Amniotic epithelial cell (primary cell): ENCODE results near the gene GUF1.
A peak's percentile ranks its signal among the peaks of the same experiment; 100 is the strongest.
"Not testable (repeated sequence)": the region's sequence is repeated elsewhere in the genome, so short reads cannot be mapped to it uniquely, and the experiment has no call there.

Experiments used
- DNase-seq: peaks from one replicate; pipeline ENCODE4 v3.0.0-alpha.2; 2010; ENCODE audit warnings: low read depth

The GUF1 gene

DNA sequence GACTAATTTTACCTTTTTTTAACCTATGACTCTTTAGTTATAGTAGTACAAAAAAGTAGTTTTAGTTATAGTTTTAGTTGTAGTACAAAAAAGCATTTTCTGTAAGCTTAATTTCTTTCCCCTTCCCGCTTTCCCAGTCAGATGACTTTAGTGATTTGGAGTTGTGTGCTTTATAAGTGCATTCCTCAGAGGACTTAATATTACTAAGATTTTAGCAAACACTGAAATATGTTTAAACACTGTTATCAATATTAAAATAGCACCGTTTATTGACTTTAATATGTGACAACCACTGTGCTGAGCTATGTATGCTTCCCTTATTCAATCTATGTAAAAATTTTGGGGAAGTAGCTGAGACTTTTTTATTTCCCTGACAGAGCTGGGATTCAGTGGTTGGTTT is 22.8 kb downstream of the GUF1 start:
- no peak for DNase-seq

DNA sequence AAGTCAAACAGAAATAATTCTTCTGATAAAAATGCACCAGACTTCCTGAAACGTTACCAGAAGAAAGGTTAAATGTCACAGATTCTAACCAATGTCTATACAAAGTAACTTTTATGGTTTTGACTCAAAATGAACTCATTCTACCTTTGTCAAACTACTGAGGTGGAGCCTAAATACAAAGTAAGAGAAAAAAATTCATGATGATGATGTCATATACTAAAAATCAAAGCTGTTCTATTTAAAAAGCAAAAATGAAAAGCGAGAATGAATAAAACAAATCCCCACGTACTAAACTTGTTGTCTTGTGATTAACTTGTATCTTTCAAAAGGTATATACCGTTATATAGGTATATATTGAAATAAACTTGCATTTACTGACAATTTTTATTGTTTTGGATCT is 26.5 kb downstream of the GUF1 start:
- DNase-seq, result no peak

DNA sequence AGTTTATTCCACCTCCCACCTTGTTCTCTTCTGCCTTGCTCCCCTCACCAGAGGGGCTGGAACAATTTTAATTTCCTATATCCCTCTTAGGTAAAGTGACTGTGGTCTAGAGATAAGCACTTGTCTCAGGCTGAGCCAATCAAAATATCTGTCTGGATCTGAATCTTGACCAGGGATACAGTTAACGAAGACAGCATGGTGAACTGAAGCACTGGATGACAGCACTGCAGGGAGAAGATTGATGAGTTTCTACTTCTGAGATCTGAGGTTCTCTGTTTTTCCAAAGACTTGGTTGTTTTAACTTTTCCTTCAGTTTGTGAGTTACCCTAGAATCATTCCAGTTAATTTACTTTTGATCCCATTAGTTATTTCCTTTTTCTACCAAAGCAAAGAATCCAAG is 34.9 kb downstream of the GUF1 start:
- DNase-seq, result no peak

DNA sequence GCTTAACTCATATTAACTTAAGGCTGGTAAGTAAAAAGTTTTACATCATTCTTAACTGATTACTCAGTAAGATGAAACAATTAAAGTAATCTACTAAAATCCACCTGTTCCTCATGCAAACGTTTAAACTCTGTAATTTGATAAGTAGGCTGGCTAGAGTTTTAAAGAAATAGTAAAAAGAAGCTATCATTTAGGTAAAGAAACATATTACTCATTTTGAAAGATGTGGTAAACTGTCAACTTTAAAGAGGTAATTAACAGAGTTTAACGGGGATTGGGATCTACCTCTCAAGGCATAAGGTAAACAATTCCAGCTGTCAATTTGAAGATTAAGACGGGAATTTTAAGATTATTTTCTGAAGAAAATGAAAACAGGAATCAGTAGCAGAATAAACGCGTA is 38.4 kb downstream of the GUF1 start:
- no peak for DNase-seq

DNA sequence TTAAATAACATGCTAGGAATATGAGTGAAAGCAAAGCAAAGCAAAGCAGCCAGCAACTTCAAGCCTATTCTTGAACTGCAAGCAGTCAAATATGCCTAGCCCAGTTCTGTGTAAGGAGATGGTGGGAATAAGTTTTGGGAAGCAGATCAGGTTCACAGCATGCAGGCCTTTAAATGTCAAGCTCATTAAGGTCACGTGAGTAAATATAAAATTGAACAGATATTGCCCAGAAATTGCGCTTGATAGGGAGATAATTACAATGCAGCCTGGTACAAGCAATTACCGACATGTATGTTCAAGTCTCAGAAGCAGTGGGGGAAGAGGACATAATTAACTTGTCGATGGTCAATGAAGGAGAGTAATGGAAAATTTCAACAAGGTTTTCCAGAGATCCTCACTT is 42.2 kb downstream of the GUF1 start:
- DNase-seq, result no peak

DNA sequence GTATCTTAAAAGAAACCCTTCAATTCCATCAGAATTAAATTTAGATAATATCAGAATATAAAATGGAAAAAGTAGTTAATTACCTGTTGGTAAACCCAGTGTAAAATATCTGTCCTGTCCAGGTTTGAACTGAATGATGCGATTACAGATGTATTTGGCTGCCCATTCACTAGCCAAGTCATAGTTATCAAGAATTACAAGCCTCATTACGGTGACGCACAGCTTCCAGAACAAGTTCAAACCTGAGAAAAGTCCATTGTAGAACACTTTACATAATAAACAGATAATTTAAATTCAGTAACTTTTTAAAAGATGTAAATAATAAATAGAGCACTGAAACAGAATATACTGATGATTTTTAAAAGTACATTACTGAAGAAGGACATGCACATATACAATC is 43.8 kb downstream of the GUF1 start:
- DNase-seq, result no peak

DNA sequence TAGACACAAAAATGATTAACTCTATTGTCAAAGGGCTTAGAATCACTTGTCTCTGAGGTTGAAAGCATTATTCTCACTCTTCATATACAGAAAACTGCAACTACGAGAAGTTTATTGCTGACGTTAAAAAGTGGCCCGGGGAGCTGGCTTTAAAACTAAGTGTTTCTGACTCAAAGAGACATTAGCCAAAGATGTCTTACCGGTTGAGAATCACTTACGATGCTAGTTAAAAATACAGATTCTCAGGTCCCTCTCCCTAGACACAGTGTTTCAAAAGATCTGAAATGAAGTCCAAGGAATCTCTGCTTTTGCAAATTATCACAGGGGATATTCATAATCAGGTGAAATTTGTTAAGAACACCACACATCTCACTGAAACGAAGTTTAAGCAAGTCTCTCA is 46.9 kb downstream of the GUF1 start:
- DNase-seq, result peak; percentile 7

DNA sequence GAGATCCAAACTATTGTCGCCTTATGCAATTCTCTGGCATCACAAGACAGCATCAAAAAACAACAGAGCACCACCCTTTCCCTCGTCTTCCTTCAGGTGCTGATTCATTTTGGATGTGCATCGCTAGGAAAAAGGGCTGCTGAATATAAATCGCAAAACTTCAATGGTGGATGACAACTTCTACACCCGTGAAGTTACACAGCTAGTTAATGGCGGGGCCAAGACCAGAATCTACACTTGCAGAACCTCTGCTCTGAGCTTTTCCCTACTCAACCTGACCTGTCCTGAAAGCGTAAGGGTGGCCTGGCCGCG is 47.5 kb downstream of the GUF1 start:
- peak; percentile 16 for DNase-seq

DNA sequence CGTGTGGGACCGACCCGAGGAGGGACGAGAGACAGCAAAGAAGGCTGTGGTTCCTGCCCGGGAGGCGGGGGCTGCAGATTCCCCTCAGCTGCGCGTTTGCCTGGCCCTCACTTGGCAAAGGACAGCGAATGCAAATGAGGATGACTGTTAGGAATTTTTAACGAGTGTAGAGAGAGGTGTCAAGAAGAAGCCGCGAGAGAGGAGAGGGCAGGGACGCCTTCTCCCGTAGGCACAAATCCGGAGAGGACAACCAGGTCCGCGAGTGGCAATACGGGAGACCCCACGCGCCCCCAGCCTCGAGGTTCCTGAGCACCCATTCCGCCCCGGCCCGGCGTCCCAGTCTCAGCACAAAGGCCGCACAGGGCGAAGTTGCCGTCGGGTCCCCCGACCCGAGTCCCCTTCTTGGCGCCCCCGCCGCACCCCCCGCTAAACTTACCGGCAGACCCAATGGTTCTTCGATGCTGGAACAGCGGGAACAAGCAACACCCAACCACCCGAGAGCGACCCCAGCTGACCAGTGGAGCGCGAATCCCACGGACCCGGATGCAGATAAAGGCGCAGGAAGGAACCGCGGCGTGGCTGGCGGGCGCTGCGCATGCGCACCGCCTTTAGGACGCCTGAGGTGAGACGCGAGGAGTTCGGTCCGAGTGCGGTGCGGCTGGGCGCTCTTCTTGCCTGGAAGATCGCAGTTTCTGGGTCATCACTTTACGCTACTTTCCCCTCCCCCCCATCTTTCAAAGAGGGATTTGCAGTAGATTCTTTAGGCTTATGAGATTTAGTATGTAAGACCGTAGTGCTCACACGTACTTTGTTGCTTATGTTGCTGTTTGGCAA is 48.0 kb downstream of the GUF1 start, which contains the start of gene GNPDA2:
Gene GNPDA2, minus strand, starts transcription at position 519 of the 834 bp plus-strand sequence. CDS start 4,349 bp downstream, outside the sequence.
- peak; percentile 87 for DNase-seq

DNA sequence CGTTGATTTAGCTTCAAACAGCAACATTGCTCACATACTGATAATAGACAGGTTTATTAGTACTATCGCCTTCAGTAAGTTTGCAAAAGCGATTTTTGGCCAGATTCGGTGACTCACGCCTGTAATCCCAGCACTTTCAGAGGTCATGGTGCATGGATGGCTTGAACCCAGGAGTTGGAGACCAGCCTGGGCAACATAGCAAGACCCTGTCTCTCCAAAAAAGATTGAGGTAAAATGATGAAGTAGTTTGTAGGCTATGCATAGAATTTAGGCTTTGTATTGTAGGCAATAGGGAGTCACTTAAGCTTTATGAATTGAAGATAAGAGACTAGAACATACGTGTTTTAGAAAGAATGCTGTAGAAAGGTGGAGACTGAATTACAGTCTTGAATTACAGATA is 49.3 kb downstream of the GUF1 start:
- no peak for DNase-seq

DNA sequence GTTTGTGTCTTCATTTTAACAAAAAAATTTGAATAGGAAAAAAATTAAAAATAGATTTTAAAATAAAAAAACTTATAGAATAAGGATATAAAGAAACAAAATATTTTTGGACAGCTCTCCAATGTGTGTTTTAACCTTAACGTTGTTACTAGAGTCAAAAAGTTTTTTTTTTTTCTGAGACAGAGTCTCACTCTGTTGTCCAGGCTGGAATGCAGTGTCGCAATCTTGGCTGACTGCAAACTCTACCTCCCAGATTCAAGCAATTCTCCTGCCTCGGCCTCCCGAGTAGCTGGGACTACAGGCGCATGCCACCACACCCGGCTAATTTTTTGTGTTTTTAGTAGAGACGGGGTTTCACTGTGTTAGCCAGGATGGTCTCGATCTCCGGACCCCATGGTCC is 50.5 kb downstream of the GUF1 start:
- not testable (repeated sequence) for DNase-seq

DNA sequence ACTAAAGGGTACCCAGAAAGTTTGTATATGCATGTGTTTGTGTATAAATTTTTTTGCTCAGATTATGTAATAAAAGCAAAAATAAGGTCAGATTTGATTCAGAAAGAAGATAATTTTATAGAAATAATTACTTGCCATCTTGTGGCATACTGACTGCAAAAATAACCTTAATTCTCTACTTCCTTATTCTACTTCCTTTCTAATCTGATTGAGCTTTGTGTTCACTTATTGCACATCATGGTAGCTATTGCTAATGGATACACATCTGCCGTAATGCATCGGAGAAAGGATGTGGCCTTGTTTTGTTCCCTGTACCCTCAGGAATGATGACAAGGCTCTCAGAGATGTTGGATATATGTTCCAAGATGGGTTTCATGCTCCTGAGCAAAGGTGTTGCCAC is 58.7 kb downstream of the GUF1 start:
- DNase-seq, result no peak

DNA sequence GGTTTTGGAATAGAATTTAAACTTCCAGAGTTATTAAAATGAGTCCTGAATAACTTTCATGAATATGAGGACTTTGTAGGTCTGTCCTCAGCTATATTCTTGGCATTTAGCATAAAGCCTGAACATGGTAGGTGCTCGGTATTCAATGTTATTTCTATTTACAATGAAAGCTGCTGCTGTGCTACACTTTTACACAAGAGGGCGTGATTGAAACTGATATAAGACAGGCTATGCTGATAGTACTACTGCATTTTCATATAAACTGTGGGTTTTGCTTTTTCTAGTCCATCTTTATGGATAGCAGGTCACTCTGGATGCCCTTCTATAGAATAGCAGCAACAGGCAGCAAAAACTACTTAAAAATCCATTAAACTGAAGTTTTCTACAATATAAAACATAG is 60.4 kb downstream of the GUF1 start:
- peak; percentile 5 for DNase-seq

DNA sequence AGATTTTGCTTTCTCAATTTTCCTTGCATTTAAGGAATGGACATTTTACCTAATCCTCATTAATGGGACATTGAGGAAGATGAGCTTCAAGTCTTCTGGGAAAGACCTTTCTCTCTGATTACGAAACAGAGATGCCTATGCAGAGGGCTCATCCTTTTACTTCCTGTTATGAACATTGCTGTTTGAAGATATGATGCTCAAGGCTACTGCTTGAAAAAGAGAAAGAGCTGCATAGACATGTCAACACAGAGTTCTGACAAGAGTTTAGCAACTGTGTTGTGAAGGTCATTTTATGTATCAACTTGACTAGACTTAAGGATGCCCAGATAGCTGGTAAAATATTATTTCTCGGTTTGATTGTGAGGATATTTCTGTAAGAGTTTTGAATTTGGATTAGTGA is 62.0 kb downstream of the GUF1 start:
- peak; percentile 21 for DNase-seq
